Measurements from ENCODE around the gene DCAF7.

DNA sequence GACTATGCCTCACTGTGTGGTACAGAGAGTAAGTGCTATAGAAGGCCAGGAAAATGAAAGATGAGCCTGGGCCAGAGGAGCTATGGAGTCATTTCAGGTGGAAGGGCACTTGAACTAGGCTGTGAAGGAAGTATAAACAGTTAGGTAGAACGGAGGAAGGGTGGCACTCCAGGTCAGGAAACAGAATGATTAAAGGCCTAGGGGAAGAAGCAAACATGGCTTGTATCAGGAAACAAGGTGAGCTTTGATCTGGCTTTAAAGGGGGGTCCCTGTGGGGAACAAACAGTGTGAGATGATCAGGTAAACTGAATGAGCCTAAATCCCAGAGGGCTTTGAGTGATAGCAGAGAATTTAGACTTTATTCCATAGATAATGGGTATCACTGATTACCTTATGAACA lies 88.8 kb downstream of the DCAF7 start:
- TF ChIP-seq, protein P1, sequence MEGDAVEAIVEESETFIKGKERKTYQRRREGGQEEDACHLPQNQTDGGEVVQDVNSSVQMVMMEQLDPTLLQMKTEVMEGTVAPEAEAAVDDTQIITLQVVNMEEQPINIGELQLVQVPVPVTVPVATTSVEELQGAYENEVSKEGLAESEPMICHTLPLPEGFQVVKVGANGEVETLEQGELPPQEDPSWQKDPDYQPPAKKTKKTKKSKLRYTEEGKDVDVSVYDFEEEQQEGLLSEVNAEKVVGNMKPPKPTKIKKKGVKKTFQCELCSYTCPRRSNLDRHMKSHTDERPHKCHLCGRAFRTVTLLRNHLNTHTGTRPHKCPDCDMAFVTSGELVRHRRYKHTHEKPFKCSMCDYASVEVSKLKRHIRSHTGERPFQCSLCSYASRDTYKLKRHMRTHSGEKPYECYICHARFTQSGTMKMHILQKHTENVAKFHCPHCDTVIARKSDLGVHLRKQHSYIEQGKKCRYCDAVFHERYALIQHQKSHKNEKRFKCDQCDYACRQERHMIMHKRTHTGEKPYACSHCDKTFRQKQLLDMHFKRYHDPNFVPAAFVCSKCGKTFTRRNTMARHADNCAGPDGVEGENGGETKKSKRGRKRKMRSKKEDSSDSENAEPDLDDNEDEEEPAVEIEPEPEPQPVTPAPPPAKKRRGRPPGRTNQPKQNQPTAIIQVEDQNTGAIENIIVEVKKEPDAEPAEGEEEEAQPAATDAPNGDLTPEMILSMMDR (conservative IDR thresholded peaks at IDR 0.05), result no peak
- no peak for TF ChIP-seq ZFX (IDR thresholded peaks at IDR 0.05)
